HL-60 (cell line): Measurements from ENCODE around the gene ARHGAP26.

Experiments used
- DNase-seq, 2 experiments: peaks; one replicate each; pipeline ENCODE4 v3.0.0-alpha.2; 2010 to 2020; ENCODE audit warnings: low read depth in 1 of 2, low spot score in 1 of 2
- H3K27ac ChIP-seq: fragments of 250-450 bp; sonication (Bioruptor Pico); replicated peaks from 2 replicates; pipeline ENCODE4 v1.5.1; 2020; ENCODE audit warnings: mild to moderate bottlenecking, moderate library complexity
- H3K27me3 ChIP-seq: fragments of 250-450 bp; sonication (Bioruptor Pico); 2 replicates; pipeline ENCODE4 v1.5.1; 2021; ENCODE audit warnings: mild to moderate bottlenecking, moderate library complexity; ENCODE audit not compliant: insufficient read depth, poor library complexity, severe bottlenecking
- H3K4me3 ChIP-seq: replicated peaks from 2 replicates; pipeline ENCODE4 v1.5.1; 2011; ENCODE audit warnings: mild to moderate bottlenecking, control low read depth, low read length; ENCODE audit not compliant: insufficient read depth
- GABPA ChIP-seq: IDR thresholded peaks from 2 replicates; pipeline ENCODE4 v1.6.1; 2012; ENCODE audit warnings: low read depth
- POLR2AphosphoS5 ChIP-seq: IDR thresholded peaks from 2 replicates; pipeline ENCODE4 v1.6.1; 2012; ENCODE audit warnings: low read depth
- SPI1 ChIP-seq: IDR thresholded peaks from 2 replicates; pipeline ENCODE4 v1.6.1; 2012; ENCODE audit warnings: low read depth, mild to moderate bottlenecking, borderline replicate concordance
- TF ChIP-seq, protein P1 (sequence below): IDR thresholded peaks from 2 replicates; pipeline ENCODE4 v1.6.1; 2012; ENCODE audit warnings: low read depth; ENCODE audit not compliant: insufficient replicate concordance
- TF ChIP-seq, protein P2 (sequence below): IDR thresholded peaks from one replicate; pipeline ENCODE4 v1.5.1; 2011; ENCODE audit warnings: low read length, control low read depth, inconsistent platforms; ENCODE audit not compliant: insufficient read depth

ARHGAP26 gene

DNA sequence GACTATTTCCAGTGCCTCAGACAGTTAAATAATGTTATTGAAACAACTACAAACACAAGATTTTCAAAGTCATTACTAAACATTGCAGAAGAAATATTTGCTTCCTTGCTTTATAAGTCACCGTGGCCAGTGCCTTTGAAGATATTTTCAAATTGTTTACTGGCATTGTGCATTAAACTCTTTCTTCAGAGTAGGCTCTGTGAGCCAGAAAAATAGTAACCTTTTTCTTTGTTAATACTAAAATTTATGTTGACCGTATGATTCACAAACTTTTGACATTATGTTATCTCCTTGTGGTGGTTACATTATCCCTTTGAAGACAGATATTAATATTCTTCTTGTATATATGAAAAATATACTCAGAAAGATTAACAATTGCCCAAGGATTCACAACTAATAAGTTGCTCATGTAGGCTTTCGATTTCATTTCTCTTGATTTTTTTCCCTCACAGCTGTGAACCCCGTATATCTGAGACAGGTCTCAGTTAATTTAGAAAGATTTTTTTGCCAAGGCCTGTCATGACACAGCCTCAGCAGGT is 493.2 kb downstream of the ARHGAP26 start:
- DNase-seq = no peak
- H3K27me3 ChIP-seq = no peaks in the 10 kb centered on the region
- no peak overlapping the region for H3K4me3 ChIP-seq
- H3K27ac ChIP-seq = no peak overlapping the region
- TF ChIP-seq POLR2AphosphoS5 = no peak
- TF ChIP-seq SPI1 = no peak
- TF ChIP-seq, protein P1, sequence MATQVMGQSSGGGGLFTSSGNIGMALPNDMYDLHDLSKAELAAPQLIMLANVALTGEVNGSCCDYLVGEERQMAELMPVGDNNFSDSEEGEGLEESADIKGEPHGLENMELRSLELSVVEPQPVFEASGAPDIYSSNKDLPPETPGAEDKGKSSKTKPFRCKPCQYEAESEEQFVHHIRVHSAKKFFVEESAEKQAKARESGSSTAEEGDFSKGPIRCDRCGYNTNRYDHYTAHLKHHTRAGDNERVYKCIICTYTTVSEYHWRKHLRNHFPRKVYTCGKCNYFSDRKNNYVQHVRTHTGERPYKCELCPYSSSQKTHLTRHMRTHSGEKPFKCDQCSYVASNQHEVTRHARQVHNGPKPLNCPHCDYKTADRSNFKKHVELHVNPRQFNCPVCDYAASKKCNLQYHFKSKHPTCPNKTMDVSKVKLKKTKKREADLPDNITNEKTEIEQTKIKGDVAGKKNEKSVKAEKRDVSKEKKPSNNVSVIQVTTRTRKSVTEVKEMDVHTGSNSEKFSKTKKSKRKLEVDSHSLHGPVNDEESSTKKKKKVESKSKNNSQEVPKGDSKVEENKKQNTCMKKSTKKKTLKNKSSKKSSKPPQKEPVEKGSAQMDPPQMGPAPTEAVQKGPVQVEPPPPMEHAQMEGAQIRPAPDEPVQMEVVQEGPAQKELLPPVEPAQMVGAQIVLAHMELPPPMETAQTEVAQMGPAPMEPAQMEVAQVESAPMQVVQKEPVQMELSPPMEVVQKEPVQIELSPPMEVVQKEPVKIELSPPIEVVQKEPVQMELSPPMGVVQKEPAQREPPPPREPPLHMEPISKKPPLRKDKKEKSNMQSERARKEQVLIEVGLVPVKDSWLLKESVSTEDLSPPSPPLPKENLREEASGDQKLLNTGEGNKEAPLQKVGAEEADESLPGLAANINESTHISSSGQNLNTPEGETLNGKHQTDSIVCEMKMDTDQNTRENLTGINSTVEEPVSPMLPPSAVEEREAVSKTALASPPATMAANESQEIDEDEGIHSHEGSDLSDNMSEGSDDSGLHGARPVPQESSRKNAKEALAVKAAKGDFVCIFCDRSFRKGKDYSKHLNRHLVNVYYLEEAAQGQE = no peak

DNA sequence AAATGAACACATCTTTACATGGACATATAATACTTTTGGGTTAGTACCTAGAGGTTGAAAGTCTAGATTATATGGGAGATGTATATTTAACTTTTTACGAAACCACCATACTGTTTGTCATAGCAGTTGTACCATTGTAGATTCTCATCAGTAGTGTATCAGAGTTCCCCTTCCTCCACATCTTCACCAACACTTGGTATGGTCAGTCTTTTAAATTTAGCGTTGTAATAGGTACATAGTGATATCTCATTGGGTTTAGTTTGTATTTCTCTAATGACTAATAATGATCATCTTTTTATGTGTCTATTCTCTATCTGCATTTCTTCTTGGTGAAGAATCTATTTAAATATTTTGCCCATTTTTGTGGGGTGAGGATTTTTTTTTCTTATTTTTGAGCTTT is 495.8 kb downstream of the ARHGAP26 start:
- TF ChIP-seq SPI1 (no peak), POLR2AphosphoS5 (no peak), GABPA (no peak)
- TF ChIP-seq, protein P2, sequence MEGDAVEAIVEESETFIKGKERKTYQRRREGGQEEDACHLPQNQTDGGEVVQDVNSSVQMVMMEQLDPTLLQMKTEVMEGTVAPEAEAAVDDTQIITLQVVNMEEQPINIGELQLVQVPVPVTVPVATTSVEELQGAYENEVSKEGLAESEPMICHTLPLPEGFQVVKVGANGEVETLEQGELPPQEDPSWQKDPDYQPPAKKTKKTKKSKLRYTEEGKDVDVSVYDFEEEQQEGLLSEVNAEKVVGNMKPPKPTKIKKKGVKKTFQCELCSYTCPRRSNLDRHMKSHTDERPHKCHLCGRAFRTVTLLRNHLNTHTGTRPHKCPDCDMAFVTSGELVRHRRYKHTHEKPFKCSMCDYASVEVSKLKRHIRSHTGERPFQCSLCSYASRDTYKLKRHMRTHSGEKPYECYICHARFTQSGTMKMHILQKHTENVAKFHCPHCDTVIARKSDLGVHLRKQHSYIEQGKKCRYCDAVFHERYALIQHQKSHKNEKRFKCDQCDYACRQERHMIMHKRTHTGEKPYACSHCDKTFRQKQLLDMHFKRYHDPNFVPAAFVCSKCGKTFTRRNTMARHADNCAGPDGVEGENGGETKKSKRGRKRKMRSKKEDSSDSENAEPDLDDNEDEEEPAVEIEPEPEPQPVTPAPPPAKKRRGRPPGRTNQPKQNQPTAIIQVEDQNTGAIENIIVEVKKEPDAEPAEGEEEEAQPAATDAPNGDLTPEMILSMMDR = no peak
- TF ChIP-seq, protein P1 = no peak
- no peak for DNase-seq
- Histone ChIP-seq H3K27me3 (no peaks in the 10 kb centered on the region), H3K27ac (no peak overlapping the region), H3K4me3 (no peak overlapping the region)

DNA sequence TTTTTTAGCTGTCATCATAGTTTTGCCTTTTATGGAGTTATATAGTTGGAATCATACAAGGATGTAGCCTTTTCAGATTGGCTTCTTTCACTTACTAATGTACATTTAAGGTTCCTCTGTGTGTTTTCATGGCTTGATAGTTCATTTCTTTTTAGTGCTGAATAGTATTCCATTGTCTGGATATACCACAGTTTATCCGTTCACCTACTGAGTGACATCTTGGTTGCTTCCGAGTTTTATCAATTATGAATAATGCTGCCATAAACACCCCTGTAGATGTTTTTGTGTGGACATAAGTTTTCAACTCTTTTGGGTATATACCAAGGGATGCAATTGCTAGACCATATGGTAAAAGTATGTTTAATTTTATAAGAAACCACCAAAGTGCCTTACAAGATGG is 497.0 kb downstream of the ARHGAP26 start:
- no peak overlapping the region for H3K27ac ChIP-seq
- no peak for TF ChIP-seq GABPA
- TF ChIP-seq, protein P1 = no peak
- no peak for TF ChIP-seq SPI1
- TF ChIP-seq, protein P2 = no peak
- no peak for TF ChIP-seq POLR2AphosphoS5
- H3K4me3 ChIP-seq = no peak overlapping the region
- no peak for DNase-seq
- H3K27me3 ChIP-seq = no peaks in the 10 kb centered on the region

DNA sequence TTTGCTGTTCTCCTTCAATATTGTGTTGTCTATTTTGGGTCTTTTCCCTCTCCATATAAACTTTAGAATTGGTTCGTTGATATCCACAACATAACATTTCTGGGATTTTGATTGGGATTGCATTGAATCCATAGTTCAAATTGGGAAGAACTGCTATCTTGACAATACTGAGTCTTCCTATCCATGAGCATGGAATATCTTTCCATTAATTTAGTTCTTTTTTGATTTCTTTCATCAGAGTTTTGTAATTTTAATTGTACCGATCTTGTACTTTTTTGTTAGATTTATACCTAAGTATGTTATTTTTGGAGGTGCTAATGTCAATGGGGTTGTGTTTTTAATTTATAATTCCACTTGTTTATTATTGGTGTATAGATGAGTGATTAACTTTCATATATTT is 498.2 kb downstream of the ARHGAP26 start:
- Histone ChIP-seq H3K4me3 (no peak overlapping the region), H3K27me3 (no peaks in the 10 kb centered on the region), H3K27ac (no peak overlapping the region)
- TF ChIP-seq, protein P2 = no peak
- TF ChIP-seq SPI1 (no peak), POLR2AphosphoS5 (no peak), GABPA (no peak)
- DNase-seq = no peak
